Central memory CD4-positive, alpha-beta T cell (primary cell): ENCODE data around the gene NT5DC4.
"Not testable (repeated sequence)": the region's sequence is repeated elsewhere in the genome, so short reads cannot be mapped to it uniquely, and the experiment has no call there.

Experiments
- DNase-seq: peaks from one replicate; pipeline ENCODE4 v3.0.0; 2022

Gene NT5DC4

DNA sequence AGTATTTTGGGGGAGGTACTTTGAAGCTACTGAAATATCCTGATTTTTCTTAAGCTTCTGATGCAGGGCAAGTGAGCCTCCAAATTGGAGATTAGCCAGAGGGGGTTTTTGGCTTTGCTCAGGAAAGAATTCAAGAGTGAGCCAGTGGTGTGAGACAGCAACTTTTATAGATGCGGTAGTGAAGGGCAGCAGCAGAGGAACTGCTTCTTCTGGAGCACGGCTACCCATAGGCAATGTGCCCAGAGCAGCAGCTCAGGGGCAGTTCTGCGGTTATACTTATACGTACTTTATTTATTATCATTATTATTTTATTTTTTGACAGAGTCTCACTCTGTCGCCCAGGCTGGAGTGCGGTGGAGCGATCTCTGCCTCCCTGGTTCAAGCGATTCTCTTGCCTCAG lies 19.8 kb upstream of the NT5DC4 start:
- DNase-seq: no peak

DNA sequence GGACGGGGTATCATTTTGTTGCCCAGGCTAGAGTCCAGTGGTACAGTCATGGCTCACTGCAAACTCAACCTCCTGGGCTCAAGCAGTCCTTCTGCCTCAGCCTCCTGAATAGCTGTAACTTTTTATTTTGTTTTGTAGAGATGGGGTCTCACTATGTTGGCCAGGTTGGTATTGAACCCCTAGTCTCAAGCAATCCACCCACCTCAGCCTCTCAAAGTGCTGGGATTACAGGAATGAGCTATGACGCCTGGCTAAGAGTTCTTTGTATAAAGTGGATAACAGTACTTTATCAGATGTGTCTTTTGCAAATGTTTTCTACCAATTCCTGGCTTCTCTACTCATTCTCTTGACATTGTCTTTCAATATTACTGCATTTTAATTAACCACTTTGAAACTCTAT lies 17.1 kb upstream of the NT5DC4 start:
- no peak for DNase-seq

DNA sequence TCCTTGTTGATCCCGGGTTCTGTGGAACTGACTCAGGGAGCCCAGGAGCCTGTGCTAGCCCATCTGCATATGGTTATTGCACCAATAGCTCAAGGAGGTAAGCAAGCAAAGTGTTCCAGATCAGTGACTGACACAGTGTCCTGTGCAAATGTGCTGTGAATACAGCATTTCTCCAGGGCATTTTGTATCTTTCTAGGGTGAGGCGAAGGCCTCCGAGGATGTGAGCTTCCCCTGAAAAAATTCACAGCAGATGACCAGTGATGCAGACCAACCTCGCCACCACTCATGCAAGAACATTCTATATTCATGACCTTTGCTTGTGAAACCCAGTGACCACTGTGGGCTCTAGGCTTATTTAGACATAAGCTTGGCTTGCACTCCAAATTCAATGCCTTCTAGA lies 15.2 kb upstream of the NT5DC4 start:
- DNase-seq: no peak

DNA sequence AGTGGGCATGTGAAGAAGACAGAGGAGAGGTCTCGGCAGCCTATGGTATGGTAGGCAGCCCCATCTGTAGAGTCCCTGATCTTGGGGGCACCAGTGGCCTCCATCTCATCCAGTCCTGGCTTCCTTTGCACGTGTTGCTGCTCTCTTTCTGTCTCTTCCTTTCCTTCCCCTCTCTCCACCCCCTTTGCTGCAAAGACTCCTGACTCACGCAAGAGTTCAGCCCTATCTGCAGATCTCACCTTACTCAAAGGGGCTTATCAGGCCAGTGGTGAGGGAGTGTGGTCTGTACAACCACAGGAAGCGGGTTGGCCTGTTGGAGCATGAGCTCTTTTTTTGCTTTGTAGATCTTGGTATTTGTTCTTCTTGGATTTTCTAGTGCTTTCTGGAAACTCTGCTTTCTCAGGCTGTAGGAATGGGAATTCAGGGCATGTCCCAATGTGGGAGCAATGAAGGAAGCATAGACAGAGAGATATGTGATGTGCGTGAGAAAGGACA lies 14.6 kb upstream of the NT5DC4 start:
- peak; percentile 61 for DNase-seq

DNA sequence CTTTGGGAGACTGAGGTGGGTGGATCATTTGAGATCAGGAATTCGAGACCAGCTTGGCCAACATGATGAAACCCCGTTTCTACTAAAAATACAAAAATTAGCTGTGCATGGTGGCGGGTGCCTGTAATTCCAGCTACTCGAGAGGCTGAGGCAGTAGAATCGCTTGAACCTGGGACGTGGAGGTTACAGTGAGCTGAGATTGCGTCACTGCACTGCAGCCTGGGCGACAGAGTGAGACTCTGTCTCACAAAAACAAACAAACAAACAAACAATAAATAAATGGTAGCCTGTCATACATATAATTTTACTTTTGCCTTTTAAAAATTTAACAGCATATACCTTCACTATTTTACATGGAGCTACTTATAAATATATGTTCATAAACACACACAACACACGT lies 13.9 kb upstream of the NT5DC4 start:
- not testable (repeated sequence) for DNase-seq

DNA sequence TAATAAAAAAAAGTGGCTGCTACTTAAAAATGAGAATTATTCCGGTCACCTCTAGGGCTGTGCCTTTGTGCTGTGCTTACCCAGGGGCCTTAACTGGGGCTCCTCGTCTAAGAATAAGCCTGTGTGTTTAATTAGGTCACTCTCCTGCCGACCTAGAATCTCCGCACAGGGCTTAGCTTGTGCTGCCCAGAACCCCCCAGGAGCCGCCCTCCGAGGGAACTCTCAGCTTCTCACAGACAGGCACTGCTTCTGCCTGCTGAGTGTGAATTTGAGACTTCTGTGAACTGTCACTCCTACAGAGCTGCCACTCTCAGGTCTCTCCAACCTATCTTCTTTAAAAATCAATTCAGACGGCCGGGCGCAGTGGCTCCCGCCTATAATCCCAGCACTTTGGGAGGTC lies 11.9 kb upstream of the NT5DC4 start:
- no peak for DNase-seq

DNA sequence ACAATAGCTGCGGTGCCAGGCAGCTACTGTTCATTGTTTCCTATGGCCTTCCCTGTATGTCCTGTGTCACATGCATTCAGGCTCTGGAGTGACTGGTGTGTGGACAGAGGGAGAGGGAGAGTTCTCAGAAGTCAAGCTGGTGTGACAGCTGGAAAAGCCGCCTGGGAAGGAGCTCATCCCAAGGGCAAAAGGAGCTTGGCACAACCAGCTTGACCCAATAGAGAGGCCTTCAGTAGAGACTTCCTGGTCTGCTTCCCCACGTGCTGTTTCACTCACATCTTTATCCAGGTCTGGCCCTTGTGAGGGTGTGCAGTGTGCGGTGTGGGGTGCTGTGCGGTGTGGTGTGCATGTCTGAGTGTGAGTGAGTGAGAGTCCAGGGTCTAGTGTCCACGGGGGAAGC lies 11.1 kb upstream of the NT5DC4 start:
- no peak for DNase-seq

DNA sequence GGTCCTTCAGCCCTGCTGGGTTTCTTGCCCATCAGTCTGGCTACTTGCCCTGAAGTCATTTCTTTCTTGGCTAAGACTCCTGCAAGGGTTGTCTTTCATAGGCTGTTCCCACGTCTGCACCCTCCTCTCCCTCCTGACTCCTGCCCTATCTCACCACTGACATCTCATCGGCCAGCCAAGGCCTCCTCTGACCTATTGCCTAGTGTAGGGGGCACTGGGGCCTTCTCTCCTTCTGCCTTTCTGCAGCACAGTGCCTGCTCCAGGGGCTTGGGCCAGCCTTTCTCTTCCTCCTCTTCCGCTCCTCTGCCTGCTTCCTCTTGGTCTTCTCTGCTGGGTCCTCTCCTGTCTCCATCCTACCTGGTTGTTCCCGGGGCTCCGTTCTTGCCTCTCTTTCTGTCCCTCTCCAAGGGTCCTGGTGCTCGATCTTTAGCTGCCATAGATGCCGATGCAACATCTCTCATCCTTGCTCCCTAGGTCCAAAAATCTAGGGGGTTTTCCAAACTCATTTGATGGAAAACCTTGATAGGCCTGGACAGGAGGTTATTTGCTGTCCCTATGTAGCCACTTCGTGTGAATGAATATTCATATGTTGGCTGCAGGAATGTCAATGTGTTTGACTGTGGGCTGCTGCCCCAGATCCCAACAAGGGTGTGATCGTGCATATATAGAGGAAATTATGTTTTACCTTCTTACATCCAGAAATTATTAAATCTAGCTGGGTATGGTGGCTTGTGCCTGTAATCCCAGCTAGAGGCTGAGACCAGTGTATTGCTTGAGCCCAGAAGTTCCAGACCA lies 9.7 kb upstream of the NT5DC4 start:
- no peak for DNase-seq

DNA sequence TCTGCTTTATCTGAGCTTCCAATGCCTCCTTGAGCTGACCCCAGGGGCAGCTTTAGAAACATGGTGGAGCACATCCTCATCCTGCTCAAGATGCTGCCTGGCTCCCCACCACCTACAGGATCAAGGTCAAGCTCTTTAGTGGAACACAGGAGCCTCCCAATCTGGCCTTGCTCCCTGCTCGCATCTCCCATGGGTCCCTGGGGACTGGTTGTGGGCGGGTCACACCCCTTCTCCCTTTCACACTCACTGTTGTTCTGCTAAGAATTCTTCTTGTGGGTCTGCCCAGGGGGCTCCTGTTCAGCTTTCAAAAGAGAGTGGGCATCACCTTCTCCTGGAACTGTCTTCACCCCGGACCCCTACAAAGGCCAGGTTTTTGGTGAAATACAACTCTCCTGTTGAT lies 8.4 kb upstream of the NT5DC4 start:
- no peak for DNase-seq

DNA sequence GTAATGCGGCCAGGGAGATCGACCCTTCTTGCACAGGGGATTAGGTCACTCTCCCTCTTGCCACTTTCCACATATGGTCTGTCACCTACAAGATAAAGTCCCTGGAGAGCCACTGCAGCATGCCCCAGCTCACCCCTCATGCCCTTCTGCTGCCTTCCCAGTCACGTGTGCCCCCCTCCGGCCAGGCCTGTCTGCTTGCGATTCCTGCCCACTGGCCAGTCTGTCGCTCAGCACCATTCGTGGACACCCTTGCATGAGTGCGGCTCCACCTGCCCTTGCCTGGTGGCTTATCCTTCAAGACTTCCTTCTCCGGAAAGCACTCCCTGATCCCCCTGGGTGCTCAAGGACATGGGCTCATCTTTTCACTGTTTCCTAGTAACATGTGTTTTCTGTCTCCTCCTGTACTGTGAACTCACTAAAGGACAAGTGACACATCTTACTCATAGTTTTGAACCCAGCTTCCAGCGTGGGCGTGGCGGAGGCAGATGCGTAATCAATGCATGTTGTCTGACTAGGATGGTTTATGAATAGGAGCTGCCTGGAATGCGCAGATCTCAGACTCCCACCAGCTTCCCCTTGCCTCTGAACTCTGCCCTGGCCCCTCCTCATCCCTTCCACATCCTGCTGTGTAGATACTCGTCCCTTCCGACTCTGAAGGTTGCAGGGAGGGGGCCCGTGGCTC lies 7.8 kb upstream of the NT5DC4 start:
- no peak for DNase-seq

DNA sequence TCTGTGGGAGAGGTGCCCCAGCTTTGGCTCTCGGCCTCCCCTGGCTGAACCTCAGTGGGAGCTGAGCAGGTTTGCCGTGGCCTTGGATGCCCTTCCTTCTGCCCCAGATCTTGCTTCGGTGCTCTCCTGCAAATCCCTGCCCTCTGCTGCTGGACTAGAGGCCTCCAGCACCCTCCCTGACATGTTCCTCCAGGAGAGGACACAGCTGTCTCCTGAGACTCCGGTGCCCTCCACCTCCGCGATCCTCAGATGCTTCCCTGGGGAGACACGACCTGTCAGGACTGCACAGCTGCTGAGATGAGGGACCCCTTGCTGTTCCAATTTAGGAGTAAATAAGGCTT lies 7.3 kb upstream of the NT5DC4 start:
- no peak for DNase-seq

DNA sequence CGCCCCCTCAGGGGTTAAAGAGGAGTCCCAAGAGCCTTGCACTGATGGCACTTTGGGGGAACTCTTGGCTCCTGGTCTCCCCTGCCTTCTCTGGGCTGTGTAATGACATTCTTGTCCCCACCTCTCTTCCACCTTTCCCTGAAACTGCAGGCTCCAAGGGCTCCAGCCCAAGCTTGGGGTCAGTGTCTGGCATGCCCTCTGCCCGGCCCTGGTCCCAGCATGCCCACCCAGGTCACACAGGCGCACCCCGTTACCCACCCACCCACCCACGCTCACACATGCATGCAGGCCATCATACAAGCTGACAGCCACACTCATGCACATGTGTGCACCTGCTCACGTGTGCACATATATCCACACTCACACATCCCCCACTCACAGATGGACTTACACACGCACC lies 6.9 kb upstream of the NT5DC4 start:
- no peak for DNase-seq

DNA sequence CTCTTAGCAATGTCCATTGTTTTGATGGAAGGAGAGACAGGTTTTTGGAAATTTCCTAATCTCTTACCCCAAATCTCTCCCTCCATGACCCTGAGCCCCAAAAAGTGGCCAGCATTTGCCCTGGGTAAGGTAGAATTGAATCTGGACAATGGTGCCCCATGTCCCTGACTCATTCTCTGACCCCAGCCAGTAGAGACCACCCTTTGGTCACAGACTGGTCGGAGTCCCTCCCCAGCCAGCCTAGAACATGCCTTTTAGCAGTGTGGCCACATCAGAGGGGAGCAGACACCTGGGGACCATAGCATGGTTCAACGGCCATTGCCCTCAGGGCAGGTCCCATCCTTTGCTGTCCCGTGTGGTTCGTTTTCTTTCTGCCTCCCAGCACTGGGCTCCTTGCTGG lies 6.5 kb upstream of the NT5DC4 start:
- no peak for DNase-seq

DNA sequence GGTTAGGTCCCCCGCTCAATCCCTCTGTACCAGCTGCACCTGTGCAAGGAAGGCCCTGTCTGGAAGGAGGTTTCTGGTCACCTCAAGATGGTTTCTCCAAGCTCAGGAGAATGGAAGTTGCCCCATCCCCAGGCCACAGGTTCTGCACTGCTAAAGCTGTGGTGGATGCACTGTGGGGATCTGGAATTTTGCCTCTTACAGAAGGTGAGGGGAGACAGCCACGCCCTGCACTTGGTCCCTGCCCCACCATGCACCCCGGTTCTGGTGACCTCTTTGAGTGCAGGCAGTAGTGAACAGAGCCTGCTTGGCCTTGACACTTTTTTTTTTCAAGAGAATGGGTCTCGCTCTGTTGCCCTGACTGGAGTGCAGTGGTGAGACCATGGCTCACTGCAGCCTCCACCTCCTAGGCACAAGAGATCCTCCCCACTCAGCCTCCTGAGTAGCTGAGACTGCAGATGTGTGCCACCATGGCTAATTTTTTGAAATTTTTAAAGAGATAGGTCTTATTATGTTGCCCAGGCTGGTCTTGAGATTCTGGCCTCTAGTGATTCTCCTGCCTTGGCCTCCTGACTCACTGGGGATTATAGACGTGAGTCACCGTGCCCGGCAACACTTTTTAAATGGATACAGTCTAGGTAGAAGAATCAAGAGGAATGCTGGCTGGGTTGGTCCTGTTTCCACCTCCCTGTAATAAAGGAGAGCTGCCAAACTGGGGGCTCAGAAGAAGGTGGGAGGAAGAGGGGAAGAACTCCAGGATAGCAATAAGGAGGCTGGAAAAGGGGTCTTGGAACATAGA lies 5.8 kb upstream of the NT5DC4 start:
- no peak for DNase-seq

DNA sequence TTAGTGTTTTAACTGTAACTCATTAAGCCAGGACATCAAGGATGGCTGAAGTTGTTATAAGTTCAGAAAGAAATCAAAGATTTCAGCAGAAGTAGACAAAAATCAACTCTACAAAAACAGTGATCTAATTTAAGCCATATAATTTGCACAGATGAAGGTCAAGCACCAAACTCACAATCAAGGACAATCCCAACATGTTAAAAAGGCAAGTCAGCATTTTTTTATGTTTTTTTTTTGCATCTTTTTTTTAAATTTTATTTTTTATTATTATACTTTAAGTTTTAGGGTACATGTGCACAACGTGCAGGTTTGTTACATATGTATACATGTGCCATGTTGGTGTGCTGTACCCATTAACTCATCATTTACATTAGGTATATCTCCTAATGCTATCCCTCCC lies 4.7 kb upstream of the NT5DC4 start:
- DNase-seq: not testable (repeated sequence)

DNA sequence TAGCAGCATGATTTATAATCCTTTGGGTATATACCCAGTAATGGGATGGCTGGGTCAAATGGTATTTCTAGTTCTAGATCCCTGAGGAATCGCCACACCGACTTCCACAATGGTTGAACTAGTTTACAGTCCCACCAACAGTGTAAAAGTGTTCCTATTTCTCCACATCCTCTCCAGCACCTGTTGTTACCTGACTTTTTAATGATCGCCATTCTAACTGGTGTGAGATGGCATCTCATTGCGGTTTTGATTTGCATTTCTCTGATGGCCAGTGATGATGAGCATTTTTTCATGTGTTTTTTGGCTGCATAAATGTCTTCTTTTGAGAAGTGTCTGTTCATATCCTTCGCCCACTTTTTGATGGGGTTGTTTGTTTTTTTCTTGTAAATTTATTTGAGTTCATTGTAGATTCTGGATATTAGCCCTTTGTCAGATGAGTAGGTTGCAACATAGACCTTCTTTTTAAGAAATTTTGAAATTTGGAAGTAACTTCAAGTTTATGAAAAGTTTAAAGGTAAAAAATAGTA lies 3.9 kb upstream of the NT5DC4 start:
- not testable (repeated sequence) for DNase-seq

DNA sequence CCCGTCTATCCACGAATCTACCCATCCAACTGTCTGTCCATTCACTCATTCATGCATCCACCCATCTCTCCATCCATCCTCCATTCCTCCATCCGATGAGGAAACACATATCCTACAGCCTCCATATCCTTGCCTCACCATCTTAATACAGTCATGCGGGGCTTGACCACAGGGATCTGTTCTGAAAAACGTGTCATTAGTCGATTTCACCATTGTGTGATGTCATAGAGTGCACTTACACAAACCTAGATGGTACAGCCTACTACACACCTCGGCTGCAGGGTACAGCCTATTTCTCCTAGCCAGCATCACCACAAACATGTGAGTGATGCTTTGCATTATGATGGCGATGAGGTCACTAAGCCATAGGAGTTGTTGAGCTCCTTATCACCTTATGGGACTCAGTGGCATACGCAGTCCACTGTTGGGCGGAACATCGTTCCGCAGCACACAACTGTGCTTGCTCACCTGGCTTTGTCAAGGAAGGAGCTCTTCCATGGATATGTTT lies 1.9 kb upstream of the NT5DC4 start:
- no peak for DNase-seq

DNA sequence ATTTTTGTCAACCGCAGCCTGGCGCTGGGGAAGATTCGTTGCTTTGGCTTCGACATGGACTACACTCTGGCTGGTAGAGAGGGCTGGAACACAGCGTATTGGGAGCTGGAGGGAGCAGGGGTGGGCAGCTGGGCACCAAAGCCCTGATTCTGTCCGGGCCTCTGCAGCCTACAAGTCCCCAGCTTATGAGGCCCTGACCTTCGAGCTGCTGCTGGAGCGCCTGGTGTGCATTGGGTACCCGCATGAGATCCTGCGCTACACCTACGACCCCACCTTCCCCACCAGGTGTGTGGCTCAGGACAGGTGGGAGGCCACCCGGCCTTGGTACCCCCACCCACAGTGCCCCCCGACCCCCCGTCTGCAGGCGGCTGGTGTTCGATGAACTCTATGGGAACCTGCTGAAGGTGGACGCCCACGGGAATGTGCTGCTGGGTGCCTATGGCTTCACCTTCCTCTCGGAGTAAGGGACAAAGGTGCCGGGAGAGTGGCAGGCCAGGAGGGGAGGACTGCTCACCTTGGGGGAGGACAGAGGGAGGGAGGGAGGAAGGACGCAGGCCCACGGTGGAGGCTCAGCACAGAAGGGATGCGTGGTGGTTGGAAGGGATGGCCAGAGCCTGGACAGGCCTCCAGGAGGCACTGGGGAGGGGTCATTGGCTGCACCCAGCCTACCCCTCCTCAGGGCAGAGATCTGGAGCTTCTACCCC lies 1.2 kb downstream of the NT5DC4 start:
- no peak for DNase-seq

DNA sequence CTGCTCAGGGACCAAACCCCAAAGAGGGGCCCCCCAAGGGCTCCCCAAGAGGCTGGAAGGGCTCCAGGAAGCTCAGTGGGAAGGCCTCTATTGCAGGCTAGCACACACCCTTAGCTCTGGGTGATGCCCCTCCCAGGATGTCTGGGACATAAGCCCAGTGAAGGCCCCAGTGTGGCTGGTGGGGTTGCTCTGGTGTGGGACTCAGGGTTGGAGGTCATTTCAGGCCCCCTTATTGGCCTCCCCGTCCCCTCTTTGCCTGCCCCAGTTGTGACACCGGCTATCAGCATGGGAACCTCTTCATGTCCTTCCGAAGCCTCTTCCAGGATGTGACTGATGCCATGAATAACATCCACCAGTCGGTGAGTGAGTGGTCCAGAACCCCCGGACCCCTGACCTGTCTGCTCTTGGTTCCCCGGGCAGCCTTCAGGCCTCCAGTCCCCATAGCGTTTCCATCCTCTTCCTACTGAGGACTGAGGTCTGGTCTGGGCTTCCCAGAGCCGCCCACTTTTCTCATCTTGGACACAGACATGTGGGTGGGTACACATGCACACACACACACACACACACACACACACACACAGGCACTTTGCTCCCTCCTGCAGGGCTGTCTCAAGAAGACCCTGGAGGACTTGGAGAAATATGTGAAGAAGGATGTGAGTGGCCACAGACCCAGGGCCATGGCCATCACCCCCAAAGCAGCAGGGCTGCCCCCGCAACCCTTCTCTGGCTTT lies 2.2 kb downstream of the NT5DC4 start:
- DNase-seq: no peak

DNA sequence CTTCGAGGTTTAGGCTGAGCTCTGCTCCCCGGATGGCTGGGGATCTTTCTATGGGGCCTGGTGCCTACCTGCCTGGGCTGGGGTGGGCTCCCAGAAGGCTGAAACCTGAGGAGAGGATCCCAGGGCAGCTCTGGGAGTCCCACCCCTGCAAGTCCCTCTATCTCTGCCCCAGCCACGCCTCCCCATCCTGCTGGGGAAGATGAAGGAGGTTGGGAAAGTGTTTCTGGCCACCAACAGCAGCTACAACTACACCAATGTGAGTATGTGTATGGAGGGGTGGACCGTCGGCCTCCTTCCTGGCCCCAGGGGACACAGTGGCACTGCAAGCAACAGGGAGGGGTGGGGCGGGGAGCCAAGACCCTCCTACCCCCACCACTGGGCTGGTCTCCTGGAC lies 2.7 kb downstream of the NT5DC4 start:
- no peak for DNase-seq

DNA sequence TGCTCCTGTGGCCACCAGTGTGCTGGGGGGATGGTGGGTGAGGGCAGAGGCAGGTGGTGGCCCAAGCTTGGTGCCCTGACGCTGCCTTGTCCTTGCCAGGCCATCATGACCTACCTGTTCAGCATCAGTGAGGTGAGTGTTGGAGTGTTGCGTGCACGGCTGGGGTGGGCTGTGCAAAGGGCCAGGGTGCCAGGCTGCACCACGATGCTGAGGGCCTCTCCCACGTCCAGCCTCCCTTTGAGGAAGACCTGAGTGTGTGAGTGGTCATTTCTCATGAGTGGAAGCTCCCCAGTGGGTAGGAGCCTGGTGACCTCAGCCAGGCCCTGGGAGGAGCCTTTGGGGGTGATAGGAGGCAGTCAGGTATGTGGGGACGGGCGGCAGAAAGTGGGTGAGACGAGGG lies 3.2 kb downstream of the NT5DC4 start:
- no peak for DNase-seq
